ENCODE data around the gene SPATA9. TPM values are rescaled to one million over a fixed set of nuclear protein-coding genes. Genes with fewer than 3 reads are reported as not detected.

The SPATA9 gene
- total RNA-seq, 1 experiment from 2014 or later = 0.34 TPM

- H3K9me3 ChIP-seq = no peaks in the 10 kb centered on the region
- no peak overlapping the region for H3K4me3 Mint-ChIP-seq (ENCODE audit: unreplicated experiment)
- peaks cover 6% of the 10 kb centered on the region for H3K9me3 Mint-ChIP-seq (ENCODE audit: unreplicated experiment)
- no peak for DNase-seq
- H3K27me3 Mint-ChIP-seq (ENCODE audit: insufficient read depth, unreplicated experiment) = no peaks in the 10 kb centered on the region
- H3K4me1 Mint-ChIP-seq (ENCODE audit: low read depth, unreplicated experiment) = peaks cover 11% of the 10 kb centered on the region
- peaks cover 4% of the 10 kb centered on the region; the same call in 1 of the 2 replicates for H3K4me1 ChIP-seq
- ChIA-PET CTCF (interaction anchor here (0.5 to 0.8 kb wide), 2 partner anchors 15 to 221 kb away, joined by 3 to 4 read pairs; partner anchors contain the start of gene RFESD), POLR2A (no interaction called here)
- H3K36me3 ChIP-seq (ENCODE audit: control insufficient read depth, insufficient read depth, low read length) = no peaks in the 10 kb centered on the region
- BruUV-seq (replicated peaks) = no TSS peak
- H3K27me3 ChIP-seq (replicated peaks; ENCODE audit: control insufficient read depth, insufficient read depth, low read length) = no peaks in the 10 kb centered on the region
- no peak overlapping the region for H3K4me3 ChIP-seq (ENCODE audit: low read depth, low read length)
- H3K27ac Mint-ChIP-seq (ENCODE audit: unreplicated experiment) = no peak overlapping the region
- TF ChIP-seq, protein P1, sequence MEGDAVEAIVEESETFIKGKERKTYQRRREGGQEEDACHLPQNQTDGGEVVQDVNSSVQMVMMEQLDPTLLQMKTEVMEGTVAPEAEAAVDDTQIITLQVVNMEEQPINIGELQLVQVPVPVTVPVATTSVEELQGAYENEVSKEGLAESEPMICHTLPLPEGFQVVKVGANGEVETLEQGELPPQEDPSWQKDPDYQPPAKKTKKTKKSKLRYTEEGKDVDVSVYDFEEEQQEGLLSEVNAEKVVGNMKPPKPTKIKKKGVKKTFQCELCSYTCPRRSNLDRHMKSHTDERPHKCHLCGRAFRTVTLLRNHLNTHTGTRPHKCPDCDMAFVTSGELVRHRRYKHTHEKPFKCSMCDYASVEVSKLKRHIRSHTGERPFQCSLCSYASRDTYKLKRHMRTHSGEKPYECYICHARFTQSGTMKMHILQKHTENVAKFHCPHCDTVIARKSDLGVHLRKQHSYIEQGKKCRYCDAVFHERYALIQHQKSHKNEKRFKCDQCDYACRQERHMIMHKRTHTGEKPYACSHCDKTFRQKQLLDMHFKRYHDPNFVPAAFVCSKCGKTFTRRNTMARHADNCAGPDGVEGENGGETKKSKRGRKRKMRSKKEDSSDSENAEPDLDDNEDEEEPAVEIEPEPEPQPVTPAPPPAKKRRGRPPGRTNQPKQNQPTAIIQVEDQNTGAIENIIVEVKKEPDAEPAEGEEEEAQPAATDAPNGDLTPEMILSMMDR (IDR thresholded peaks at IDR 0.05; ENCODE audit: insufficient read depth in 1 of 2, low read depth in 1 of 2, low read length in 1 of 2, severe bottlenecking in 1 of 2, unreplicated experiment in 1 of 2) = no peak
- H3K36me3 Mint-ChIP-seq (ENCODE audit: insufficient read depth, unreplicated experiment) = no peaks in the 10 kb centered on the region
- intact Hi-C loops (cut with micrococcal nuclease; ENCODE audit: unreplicated experiment) = no loop called here
Measured at GRCh38 chr5:95631991-95632675, 50.7 kb downstream of the SPATA9 start.

GRCh38 chr5:95631255-95631958 is 51.4 kb downstream of the SPATA9 start:
- POLR2A ChIA-PET = no interaction called here
- H3K36me3 ChIP-seq (ENCODE audit: control insufficient read depth, insufficient read depth, low read length) = no peaks in the 10 kb centered on the region
- no peaks in the 10 kb centered on the region for H3K9me3 ChIP-seq
- H3K4me1 ChIP-seq = peaks cover 4% of the 10 kb centered on the region; the same call in 1 of the 2 replicates
- Mint-ChIP-seq H3K9me3 (ENCODE audit: unreplicated experiment) (peaks cover 6% of the 10 kb centered on the region), H3K27me3 (ENCODE audit: insufficient read depth, unreplicated experiment) (no peaks in the 10 kb centered on the region), H3K36me3 (ENCODE audit: insufficient read depth, unreplicated experiment) (no peaks in the 10 kb centered on the region), H3K27ac (ENCODE audit: unreplicated experiment) (no peak overlapping the region), H3K4me1 (ENCODE audit: low read depth, unreplicated experiment) (peaks cover 11% of the 10 kb centered on the region), H3K4me3 (ENCODE audit: unreplicated experiment) (no peak overlapping the region)
- no peak for DNase-seq
- CTCF ChIA-PET = interaction anchor here (0.5 kb wide), 1 partner anchor 221 kb away, joined by 4 read pairs; no protein-coding TSS in a partner anchor
- intact Hi-C loops (cut with micrococcal nuclease; ENCODE audit: unreplicated experiment) = no loop called here
- TF ChIP-seq, protein P1 (IDR thresholded peaks at IDR 0.05; ENCODE audit: insufficient read depth in 1 of 2, low read depth in 1 of 2, low read length in 1 of 2, severe bottlenecking in 1 of 2, unreplicated experiment in 1 of 2) = no peak
- no peaks in the 10 kb centered on the region for H3K27me3 ChIP-seq (replicated peaks; ENCODE audit: control insufficient read depth, insufficient read depth, low read length)
- no peak overlapping the region for H3K4me3 ChIP-seq (ENCODE audit: low read depth, low read length)
- BruUV-seq (replicated peaks) = no TSS peak

- no peak overlapping the region for H3K27ac Mint-ChIP-seq (ENCODE audit: unreplicated experiment)
- TF ChIP-seq, protein P1 (IDR thresholded peaks at IDR 0.05; ENCODE audit: insufficient read depth in 1 of 2, low read depth in 1 of 2, low read length in 1 of 2, severe bottlenecking in 1 of 2, unreplicated experiment in 1 of 2) = no peak
- intact Hi-C loops (cut with micrococcal nuclease; ENCODE audit: unreplicated experiment) = no loop called here
Measured at GRCh38 chr5:95630394-95630917, 52.3 kb downstream of the SPATA9 start.

More at GRCh38 chr5:95630394-95630917, 52.3 kb downstream of the SPATA9 start:
- H3K4me1 ChIP-seq = peaks cover 4% of the 10 kb centered on the region; the same call in 1 of the 2 replicates
- no peaks in the 10 kb centered on the region for H3K9me3 ChIP-seq
- CTCF ChIA-PET = no interaction called here
- peaks cover 11% of the 10 kb centered on the region for H3K4me1 Mint-ChIP-seq (ENCODE audit: low read depth, unreplicated experiment)
- H3K4me3 Mint-ChIP-seq (ENCODE audit: unreplicated experiment) = no peak overlapping the region
- POLR2A ChIA-PET = no interaction called here
- no peak for DNase-seq
- H3K27me3 Mint-ChIP-seq (ENCODE audit: insufficient read depth, unreplicated experiment) = peaks cover under 1% of the 10 kb centered on the region
- BruUV-seq (replicated peaks) = no TSS peak
- H3K36me3 Mint-ChIP-seq (ENCODE audit: insufficient read depth, unreplicated experiment) = no peaks in the 10 kb centered on the region
- peaks cover 6% of the 10 kb centered on the region for H3K9me3 Mint-ChIP-seq (ENCODE audit: unreplicated experiment)
- no peak overlapping the region for H3K4me3 ChIP-seq (ENCODE audit: low read depth, low read length)
- no peaks in the 10 kb centered on the region for H3K27me3 ChIP-seq (replicated peaks; ENCODE audit: control insufficient read depth, insufficient read depth, low read length)
- H3K36me3 ChIP-seq (ENCODE audit: control insufficient read depth, insufficient read depth, low read length) = no peaks in the 10 kb centered on the region

Measured in Caco-2 (cell line).